SJSA1 (cell line): ENCODE results near the gene GNPTG. TPM values are rescaled to one million over a fixed set of nuclear protein-coding genes. Genes with fewer than 3 reads are reported as not detected.

Experiments used
- DNase-seq, 2 experiments: peaks; one replicate each; pipeline ENCODE4 v3.0.0-alpha.2; 2015 to 2020; ENCODE audit warnings: low spot score in 2 of 2, low read depth in 1 of 2
- H3K27ac ChIP-seq: fragments of 250-450 bp; sonication (Bioruptor Pico); 2 replicates; pipeline ENCODE4 v1.5.1; 2020; ENCODE audit warnings: mild to moderate bottlenecking, moderate library complexity
- H3K27me3 ChIP-seq: fragments of 250-450 bp; sonication (Bioruptor Pico); replicated peaks from 2 replicates; pipeline ENCODE4 v1.5.1; 2020; ENCODE audit warnings: mild to moderate bottlenecking, moderate library complexity
- H3K36me3 ChIP-seq: fragments of 250-450 bp; sonication (Bioruptor Pico); 2 replicates; pipeline ENCODE4 v1.5.1; 2020; ENCODE audit warnings: mild to moderate bottlenecking
- H3K4me1 ChIP-seq: fragments of 250-450 bp; sonication (Bioruptor Pico); replicated peaks from 2 replicates; pipeline ENCODE4 v1.6.1; 2021; ENCODE audit warnings: mild to moderate bottlenecking
- H3K4me3 ChIP-seq: fragments of 250-450 bp; sonication (Bioruptor Pico); 2 replicates; pipeline ENCODE4 v1.5.1; 2020; ENCODE audit warnings: mild to moderate bottlenecking
- H3K9me3 ChIP-seq: fragments of 250-450 bp; sonication (Bioruptor Pico); replicated peaks from 2 replicates; pipeline ENCODE4 v1.5.1; 2020; ENCODE audit warnings: mild to moderate bottlenecking
- total RNA-seq: library from RNA; depleted of rRNA; stranded (reverse); fragments of >200 nt; shearing (Covaris generic); gene quantifications from 2 replicates; pipeline ENCODE4 v1.2.3, GENCODE V29; 2014; rRNA removed

The GNPTG gene
- 45.9 and 60.7 TPM in 2 replicates for total RNA-seq

DNA sequence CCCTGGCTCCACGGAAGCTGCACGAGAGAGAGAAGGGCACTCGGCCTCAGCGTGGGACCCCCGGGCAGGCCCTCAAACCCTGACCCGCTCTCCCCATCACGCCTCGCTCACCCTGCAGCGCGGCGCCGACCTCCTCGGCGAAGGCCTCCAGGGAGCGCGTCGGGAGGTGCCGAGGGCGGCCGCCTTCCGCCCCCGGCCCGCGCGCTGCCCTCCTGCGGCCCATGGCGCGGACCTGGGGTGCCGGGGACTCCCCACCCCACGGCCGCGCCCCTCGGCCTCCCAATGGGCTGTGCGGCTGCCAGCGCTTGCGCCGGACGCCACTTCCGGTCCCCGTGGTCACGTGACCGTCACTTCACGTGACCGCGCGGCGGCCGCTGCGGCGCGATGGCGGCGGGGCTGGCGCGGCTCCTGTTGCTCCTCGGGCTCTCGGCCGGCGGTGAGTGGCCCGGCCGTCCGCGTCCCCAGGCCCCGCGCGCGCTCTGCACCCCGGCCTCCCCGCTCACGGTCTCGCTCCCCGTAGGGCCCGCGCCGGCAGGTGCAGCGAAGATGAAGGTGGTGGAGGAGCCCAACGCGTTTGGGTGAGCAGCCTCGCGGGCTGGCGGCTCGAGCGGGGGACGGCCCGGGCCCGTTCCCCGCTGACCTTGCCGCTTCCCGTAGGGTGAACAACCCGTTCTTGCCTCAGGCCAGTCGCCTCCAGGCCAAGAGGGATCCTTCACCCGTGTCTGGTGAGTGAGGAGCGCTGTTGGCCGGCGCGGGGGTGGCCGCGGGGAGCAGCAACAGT, at the start of gene GNPTG, which contains the start of gene TSR3:
TSS of gene GNPTG (plus strand) at position 350 of the 781 bp plus-strand sequence. CDS start at position 385, 35 bp downstream.
TSS of gene TSR3 (minus strand) at position 297 of the 781 bp plus-strand sequence. CDS start at position 223, 74 bp downstream.
- Histone ChIP-seq H3K4me1 (peaks cover 26% of the 10 kb centered on the region), H3K4me3 (peak within 1 kb of the TSS; percentile 99), H3K36me3 (peaks cover 39% of the 10 kb centered on the region), H3K27me3 (no peaks in the 10 kb centered on the region), H3K27ac (peak within 1 kb of the TSS; percentile 16; the same call in 1 of the 2 replicates), H3K9me3 (peaks cover 9% of the 10 kb centered on the region; the same call in 1 of the 2 replicates)
- DNase-seq: peak; percentile 74 to 76

DNA sequence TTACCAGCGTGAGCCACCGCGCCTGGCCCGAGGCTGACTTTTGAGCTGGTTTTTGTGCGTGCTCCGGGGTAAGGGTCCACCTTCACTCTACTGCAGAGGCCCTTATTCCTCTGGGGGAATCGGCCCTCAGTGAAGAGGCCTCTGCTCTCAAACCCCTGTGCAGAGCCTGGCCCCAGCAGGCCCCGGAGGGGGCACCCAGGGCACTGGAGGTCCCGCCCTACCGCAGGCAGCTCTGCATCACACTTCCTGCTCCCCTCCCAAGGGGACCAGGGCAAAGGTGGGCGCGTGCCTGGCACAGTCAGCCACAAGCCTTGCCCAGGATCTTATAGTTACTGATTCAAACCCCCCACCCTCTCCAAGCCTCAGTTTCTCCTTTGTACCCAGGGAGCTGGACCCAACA, 45.9 kb upstream of the GNPTG start:
- Histone ChIP-seq H3K27me3 (peaks cover 6% of the 10 kb centered on the region), H3K36me3 (peaks cover 10% of the 10 kb centered on the region), H3K4me3 (no peak overlapping the region), H3K9me3 (no peaks in the 10 kb centered on the region), H3K27ac (no peak overlapping the region), H3K4me1 (peaks cover 12% of the 10 kb centered on the region)
- no peak for DNase-seq

DNA sequence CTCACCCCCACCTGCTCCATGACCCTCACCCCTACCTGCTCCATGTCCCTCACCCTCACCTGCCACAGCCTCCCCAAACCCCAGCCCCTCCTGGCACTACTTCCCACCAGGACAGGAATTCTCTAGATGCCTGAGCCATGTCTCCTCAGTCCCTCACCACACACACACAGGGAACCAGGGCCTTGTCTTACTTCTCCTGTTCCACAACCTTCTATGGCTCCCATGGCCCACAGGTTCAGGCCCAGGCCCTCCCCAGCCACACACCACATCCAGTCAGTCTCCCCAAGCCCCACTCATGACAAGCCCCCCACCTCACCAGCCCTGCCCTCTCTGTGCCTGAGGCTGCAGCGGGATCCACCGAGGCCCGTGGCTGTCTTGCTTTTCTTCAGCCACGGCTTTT, 45.4 kb upstream of the GNPTG start:
- DNase-seq: no peak
- Histone ChIP-seq H3K4me1 (peaks cover 12% of the 10 kb centered on the region), H3K4me3 (no peak overlapping the region), H3K36me3 (peaks cover 15% of the 10 kb centered on the region), H3K9me3 (no peaks in the 10 kb centered on the region), H3K27me3 (peaks cover under 1% of the 10 kb centered on the region), H3K27ac (no peak overlapping the region)

DNA sequence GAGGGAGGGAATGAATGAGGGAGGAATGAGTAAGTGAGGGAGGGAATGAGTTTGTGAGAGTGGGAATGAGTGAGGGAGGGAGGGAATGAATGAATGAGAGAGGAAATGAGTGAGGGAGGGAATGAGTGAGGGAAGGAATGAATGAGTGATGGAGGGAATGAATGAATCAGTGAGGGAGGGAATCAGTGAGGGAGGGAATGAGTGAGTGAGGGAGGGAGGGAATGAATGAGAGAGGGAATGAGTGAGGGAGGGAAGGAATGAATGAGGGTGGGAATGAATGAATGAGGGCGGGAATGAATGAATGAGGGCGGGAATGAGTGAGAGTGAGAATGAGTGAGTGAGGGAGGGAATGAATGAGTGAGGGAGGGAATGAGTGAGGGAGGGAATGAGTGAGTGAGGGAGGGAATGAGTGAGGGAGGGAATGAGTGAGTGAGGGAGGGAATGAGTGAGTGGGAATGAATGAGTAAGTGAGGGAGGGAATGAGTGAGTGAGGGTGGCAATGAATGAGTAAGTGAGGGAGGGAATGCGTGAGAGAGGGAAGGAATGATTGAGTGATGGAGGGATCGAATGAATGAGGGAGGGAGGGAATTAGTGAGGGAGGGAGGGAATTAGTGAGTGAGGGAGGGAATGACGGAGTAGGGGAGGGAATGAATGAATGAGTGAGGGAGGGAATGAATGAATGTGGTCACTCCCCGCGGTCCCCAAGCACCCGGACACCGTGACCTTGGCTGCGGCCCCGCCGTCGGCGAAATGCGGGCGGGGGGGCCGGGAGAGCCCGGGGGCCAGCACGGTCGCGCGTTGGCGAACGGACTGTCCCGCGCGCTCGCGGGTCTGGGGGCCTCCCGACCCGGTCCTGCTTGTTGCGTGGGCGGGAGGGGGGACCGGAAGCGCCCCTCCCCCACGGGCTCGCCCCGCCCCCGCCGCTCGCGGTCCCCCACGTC, 43.4 kb upstream of the GNPTG start:
- peak overlapping the region; percentile 100 for H3K27ac ChIP-seq
- H3K4me3 ChIP-seq: peak overlapping the region; percentile 83
- DNase-seq: no peak
- H3K4me1 ChIP-seq: peaks cover 19% of the 10 kb centered on the region
- H3K9me3 ChIP-seq: no peaks in the 10 kb centered on the region
- H3K36me3 ChIP-seq: peaks cover 34% of the 10 kb centered on the region
- H3K27me3 ChIP-seq: no peaks in the 10 kb centered on the region

DNA sequence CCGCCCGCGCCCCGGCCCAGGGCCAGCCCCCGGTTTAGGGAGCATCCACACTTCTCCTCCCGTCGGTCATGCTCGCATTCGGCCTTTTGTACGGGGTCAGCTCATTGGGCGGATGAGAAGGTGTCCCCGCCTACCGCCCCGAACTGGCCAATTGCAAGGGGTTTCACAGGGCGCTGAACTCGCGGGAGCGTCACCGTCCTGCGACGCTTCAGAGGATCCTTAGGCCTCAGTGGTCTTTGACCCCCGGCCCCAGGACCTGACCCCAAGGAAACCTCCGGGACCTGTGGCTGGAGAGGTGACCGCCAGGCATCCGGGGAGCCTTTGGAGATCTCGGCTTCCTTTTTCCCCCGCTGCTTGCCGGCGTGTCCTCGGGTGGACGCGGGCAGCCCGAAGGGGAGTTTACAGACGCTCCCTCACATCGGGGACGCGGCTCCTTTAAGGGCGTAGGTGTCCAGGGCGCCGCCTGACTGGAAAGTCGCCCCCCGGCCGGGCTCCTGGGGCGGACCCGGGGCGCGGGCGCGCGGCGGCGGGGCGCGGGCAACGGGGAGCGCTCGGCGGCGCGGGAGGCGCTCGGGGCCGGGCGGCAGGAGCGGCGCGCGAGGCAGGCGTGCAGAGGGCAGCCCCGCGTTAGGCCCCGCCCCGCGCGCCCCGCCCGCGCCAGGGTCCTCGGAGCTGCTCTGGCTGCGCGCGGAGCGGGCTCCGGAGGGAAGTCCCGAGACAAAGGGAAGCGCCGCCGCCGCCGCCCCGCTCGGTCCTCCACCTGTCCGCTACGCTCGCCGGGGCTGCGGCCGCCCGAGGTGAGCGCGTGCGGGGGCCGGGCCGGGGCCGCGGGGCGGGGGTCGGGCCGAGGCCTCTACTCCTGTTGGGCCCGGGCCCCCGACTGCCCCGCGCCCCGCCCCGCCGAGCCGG, 42.5 kb upstream of the GNPTG start, which contains the start of gene UBE2I:
TSS of gene UBE2I (plus strand) at position 660 of the 909 bp plus-strand sequence. CDS start 4,395 bp downstream, outside the sequence.
- no peaks in the 10 kb centered on the region for H3K9me3 ChIP-seq
- H3K4me1 ChIP-seq: peaks cover 19% of the 10 kb centered on the region
- H3K36me3 ChIP-seq: peaks cover 42% of the 10 kb centered on the region
- DNase-seq: peak; percentile 97 to 100
- H3K27me3 ChIP-seq: no peaks in the 10 kb centered on the region
- peak within 1 kb of the TSS; percentile 83 for H3K4me3 ChIP-seq
- H3K27ac ChIP-seq: peak within 1 kb of the TSS; percentile 100

DNA sequence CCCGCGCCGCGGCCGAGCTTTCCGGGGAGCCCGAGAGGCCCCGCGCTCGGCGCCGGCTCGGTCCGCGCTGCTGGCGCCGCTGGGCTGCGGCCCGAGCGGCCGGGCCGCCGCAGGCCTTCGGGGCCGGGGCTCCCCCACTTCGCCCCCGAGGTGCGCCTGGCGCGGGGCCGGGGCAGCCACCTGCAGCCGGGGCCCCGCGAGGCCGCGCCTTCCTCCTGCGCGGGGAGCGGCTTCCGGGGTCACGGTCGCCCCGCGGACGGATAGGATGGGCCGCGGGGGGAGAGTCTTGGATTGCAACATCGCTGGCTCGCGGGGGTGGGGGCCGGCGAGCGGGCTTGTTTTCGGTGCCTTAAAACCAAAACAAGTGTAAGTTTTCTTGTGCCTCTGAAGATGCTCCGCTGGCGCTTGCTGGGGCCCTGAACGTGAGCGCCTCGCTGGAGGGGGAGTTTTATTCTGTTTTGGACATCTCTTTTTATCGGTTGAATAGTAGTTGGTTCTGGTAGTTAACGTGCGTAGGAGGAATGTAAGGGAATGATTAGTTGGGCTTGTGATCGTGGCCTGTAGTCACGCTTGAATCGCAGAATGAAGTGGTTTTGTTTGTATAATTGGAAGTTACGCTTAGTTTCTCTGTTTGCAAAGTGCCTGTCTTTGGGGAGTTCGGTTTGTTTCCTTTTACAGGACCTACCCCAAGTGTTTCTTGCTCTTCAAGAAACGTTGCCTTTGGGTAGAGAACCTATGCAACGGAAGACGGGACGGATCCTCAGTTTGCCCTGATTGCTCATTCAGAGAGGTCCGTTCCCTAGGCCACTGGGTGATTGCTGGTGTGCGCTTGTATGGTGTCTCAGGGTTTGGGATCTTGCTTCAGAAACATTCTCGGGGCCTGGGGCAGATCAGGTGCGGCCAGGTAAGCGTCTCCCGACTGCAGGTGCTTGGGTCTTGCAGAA, 41.6 kb upstream of the GNPTG start:
- H3K4me1 ChIP-seq: peaks cover 19% of the 10 kb centered on the region
- H3K9me3 ChIP-seq: no peaks in the 10 kb centered on the region
- peaks cover 51% of the 10 kb centered on the region for H3K36me3 ChIP-seq
- peak in 1 of 2 experiments; percentile 26 for DNase-seq
- H3K4me3 ChIP-seq: peak overlapping the region; percentile 83
- H3K27ac ChIP-seq: 0 out of 2 replicates have a peak overlapping the region, but pooled peaks have one; percentile 0
- no peaks in the 10 kb centered on the region for H3K27me3 ChIP-seq

DNA sequence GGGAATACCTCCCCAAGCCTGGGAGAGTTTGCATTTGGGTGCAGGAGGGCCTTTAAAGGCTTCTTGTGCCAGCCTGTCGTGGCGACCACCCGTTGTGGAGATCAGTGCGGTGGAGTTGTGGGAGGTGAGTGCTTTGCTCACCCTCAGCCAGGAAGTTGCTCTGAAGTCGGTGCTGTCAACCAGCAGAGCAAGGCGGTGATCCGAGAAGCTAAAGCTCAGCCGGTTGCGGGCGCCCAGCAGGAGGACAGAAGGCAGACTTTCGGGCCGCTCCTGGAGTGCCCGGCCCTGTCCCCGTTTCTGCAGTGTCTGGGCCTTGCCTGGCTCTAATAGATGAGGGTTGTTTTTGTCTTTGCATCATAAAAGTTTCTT, 40.9 kb upstream of the GNPTG start:
- Histone ChIP-seq H3K36me3 (peaks cover 58% of the 10 kb centered on the region), H3K9me3 (no peaks in the 10 kb centered on the region), H3K27ac (no peak overlapping the region), H3K27me3 (no peaks in the 10 kb centered on the region), H3K4me3 (peak overlapping the region; percentile 83), H3K4me1 (peaks cover 19% of the 10 kb centered on the region)
- no peak for DNase-seq

DNA sequence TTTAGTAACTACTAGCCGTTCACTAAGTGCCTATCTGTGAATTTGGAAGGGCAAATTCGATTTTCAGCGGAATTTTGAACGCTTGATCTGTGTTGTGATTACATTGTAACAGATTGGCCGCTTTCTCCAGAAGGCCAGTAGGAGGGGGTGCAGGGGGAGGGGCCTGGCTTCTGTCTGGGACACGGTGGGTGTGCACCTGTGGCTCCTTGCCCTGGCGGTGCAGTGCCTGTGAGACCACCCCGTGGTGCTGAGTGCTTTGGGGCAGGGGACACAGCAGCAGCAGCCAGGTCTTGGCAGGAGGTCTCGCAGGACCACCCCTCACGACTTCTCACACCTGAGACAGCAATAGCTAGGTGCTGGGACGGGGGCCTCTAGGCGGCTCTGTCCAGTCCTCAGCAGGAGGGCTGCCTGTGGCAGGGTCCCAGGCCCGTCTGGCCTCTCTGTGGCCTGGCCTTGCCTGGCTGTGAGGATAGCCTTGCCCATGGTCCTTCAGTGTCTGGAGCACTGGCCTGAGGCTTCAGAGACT, 40.5 kb upstream of the GNPTG start:
- no peaks in the 10 kb centered on the region for H3K9me3 ChIP-seq
- peaks cover 62% of the 10 kb centered on the region for H3K36me3 ChIP-seq
- no peak for DNase-seq
- H3K4me1 ChIP-seq: peaks cover 19% of the 10 kb centered on the region
- H3K27ac ChIP-seq: no peak overlapping the region
- H3K27me3 ChIP-seq: no peaks in the 10 kb centered on the region
- H3K4me3 ChIP-seq: peak overlapping the region; percentile 83

DNA sequence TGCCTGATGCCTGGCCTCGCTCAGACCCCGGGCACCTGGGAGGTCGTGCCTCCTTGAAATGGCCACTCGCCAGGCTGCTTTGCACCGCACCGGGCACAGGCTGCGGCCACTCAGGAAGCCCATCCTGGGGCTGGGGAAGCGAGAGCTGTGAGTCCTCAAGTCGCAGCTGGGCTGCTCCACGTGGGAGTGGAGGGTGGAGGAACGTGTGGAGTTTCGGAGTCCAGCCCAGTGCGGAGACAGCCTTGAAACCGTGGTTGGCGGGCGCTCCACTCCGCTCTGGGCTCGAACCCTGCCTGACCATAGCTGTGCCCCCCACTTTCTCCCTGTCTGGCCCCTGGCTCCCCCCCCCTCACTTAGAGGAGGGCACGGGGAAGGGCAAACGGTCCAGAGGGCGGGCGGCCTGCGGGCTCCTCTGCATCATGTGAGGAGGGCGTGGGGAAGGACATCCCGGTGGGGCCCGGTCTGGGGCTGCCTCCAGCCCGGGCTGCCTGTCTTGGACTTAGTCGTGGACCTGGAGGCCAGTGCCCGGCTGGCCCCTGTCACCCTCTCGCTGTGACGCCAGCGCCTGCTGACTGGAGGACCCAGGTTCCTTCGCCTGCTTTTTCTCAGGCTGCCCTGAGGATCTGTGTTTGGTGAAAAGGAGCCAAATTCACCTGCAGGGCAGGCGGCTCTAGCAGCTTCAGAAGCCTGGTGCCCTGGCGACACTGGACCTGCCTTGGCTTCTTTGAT, 39.8 kb upstream of the GNPTG start:
- Histone ChIP-seq H3K27ac (no peak overlapping the region), H3K36me3 (peaks cover 69% of the 10 kb centered on the region)

DNA sequence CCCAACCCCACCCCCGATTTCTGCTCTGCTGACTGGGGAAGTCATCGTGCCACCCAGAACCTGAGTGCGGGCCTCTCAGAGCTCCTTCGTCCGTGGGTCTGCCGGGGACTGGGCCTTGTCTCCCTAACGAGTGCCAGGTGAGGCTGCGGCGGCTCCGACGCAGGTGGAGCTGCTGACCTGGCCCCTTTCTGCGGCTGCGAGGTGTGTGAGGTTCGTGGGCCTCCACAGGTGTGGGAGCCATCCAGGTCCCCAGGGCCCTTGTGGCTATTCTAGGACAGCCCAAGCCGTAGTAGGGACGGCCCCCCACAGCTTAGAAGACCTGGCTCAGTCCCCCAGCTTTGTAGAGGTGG, 39.3 kb upstream of the GNPTG start:
- Histone ChIP-seq H3K27ac (no peak overlapping the region), H3K36me3 (peaks cover 74% of the 10 kb centered on the region), H3K4me1 (peaks cover 19% of the 10 kb centered on the region), H3K4me3 (no peak overlapping the region), H3K9me3 (no peaks in the 10 kb centered on the region), H3K27me3 (no peaks in the 10 kb centered on the region)
- DNase-seq: no peak

More for the DNA sequence above, 39.8 kb upstream of the GNPTG start:
- Histone ChIP-seq H3K4me3 (peak overlapping the region; percentile 83), H3K4me1 (peaks cover 19% of the 10 kb centered on the region), H3K27me3 (no peaks in the 10 kb centered on the region), H3K9me3 (no peaks in the 10 kb centered on the region)
- no peak for DNase-seq

DNA sequence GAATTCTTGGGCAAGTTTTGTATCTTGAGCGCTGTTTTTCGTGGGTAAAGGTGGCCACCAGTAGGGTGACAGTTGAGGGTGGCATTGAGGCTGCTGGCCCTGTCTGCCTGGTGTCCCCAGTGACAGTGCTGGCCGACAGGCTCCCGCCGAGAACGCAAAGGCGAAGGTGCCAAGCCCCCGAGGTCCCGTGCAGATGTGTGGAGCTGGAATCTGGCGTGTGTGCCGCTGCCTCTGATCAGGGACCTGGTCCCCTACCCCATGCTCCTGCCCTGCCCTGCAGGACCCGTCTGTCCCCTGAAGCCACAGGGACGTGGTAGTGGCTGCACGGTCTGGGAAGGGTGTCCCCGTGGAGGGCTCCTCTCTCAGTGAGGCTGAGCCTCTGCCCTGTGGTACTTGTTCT, 38.8 kb upstream of the GNPTG start:
- Histone ChIP-seq H3K27me3 (no peaks in the 10 kb centered on the region), H3K4me3 (no peak overlapping the region), H3K27ac (no peak overlapping the region), H3K9me3 (no peaks in the 10 kb centered on the region), H3K36me3 (peaks cover 79% of the 10 kb centered on the region), H3K4me1 (peaks cover 19% of the 10 kb centered on the region)
- no peak for DNase-seq
